Activated CD8-positive, alpha-beta memory T cell treated with anti-CD3 and anti-CD28 coated beads, Interleukin-2, amount 50 U/mL, for 4 hours (primary cell): ENCODE results near the gene SPEM2.

Experiments used
- DNase-seq: peaks from one replicate; pipeline ENCODE4 v3.0.0-alpha.2; 2020

Gene SPEM2

GRCh38 chr17:7403977-7404736, 21.3 kb upstream of the SPEM2 start, which contains the start of gene TMEM256:
TSS of gene TMEM256 (minus strand) at chr17:7404097. CDS start at chr17:7404084, 13 bp downstream.
- peak; percentile 91 for DNase-seq

- peak; percentile 73 for DNase-seq
These were observed 20.6 kb upstream of the SPEM2 start for GRCh38 chr17:7404737-7405349.

- no peak for DNase-seq
These were observed 19.8 kb upstream of the SPEM2 start for GRCh38 chr17:7405350-7406234.

GRCh38 chr17:7406235-7406825, 19.1 kb upstream of the SPEM2 start:
- DNase-seq, result no peak

- DNase-seq, result no peak
These were observed 18.3 kb upstream of the SPEM2 start for GRCh38 chr17:7407082-7407481.

- DNase-seq, result no peak
These were observed 17.7 kb upstream of the SPEM2 start, which contains the start of gene NLGN2 for GRCh38 chr17:7407485-7408251. TSS of gene NLGN2 (plus strand) at chr17:7407845. CDS start at chr17:7408256, 411 bp downstream.

GRCh38 chr17:7408252-7408727, 17.1 kb upstream of the SPEM2 start:
- DNase-seq, result peak; percentile 33

- DNase-seq, result no peak
These were observed 16.6 kb upstream of the SPEM2 start for GRCh38 chr17:7408863-7409262.

GRCh38 chr17:7409716-7410115, 15.7 kb upstream of the SPEM2 start:
- DNase-seq, result no peak

GRCh38 chr17:7410634-7411426, 14.6 kb upstream of the SPEM2 start:
- DNase-seq, result no peak

- no peak for DNase-seq
These were observed 14.0 kb upstream of the SPEM2 start for GRCh38 chr17:7411427-7411750.

- DNase-seq, result no peak
These were observed 11.9 kb upstream of the SPEM2 start for GRCh38 chr17:7413346-7413985.

- no peak for DNase-seq
These were observed 10.6 kb upstream of the SPEM2 start for GRCh38 chr17:7414837-7415236.

GRCh38 chr17:7415784-7416183, 9.6 kb upstream of the SPEM2 start:
- no peak for DNase-seq

GRCh38 chr17:7416323-7416722, 9.1 kb upstream of the SPEM2 start:
- no peak for DNase-seq

GRCh38 chr17:7417056-7417655, 8.3 kb upstream of the SPEM2 start:
- no peak for DNase-seq

- DNase-seq, result no peak
These were observed 6.8 kb upstream of the SPEM2 start for GRCh38 chr17:7418472-7419152.

GRCh38 chr17:7419819-7420610, 5.4 kb upstream of the SPEM2 start, which contains the start of gene SPEM1:
TSS of gene SPEM1 (plus strand) at chr17:7420324. CDS start at chr17:7420385, 61 bp downstream.
- DNase-seq, result no peak

GRCh38 chr17:7421186-7421585, 4.2 kb upstream of the SPEM2 start:
- DNase-seq, result no peak
